Gastrocnemius medialis (tissue), 4 donors: ENCODE data around the gene PLD3.

Source experiments
- POLR2A ChIP-seq, 2 donors: fragments of 450-650 bp; IDR thresholded peaks; one replicate each; pipeline ENCODE4 v1.6.1; 2017; ENCODE audit warnings: antibody characterized with exemption in 2 of 2, mild to moderate bottlenecking in 2 of 2, moderate library complexity in 2 of 2
- TF ChIP-seq, protein P1 (sequence below), 5 experiments: fragments of 450-650 bp in 3 of 5; fragments of 200-600 bp in 2 of 5; sonication (generic) in 2 of 5; IDR thresholded peaks in 4 of 5; conservative IDR thresholded peaks in 1 of 5; 1 replicate in 4 of 5; 2 replicates in 1 of 5; pipeline ENCODE4 v1.5.1; 2016 to 2019; ENCODE audit warnings: antibody characterized with exemption in 5 of 5, mild to moderate bottlenecking in 3 of 5, moderate library complexity in 3 of 5

DNA sequence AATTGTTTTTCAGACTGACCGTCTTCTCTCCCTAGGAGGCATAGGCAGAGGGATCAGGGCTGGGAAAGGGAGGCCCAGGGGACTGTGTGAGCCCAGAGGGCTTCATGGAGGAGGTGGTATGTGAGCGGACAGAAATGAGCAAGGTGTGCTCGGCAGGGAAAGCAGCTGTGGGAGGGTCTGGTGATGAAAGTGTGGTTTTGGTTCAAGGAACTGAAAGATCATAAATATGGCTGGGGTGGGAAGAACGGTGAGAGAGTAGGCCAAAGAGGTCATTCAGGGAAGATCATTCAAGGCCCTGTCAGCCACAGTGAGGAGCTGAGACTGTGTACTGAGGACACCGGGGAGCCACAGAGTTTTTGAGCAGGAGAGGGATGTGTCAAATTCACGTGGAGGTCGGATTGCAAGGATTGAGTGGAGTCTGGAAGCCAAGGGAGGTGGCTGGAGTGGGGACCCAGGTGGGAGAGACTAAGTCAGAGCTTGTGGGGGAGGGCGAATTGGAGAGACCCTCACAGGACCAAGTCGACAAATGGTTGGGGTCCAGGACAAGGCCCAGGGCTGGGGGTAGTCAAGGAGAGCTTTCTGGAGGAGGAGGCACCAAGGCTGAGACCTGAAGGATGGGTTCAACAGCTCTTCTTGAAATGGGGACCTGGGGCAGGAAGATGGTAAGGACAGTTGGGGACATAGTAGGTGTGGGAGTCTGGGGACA is 7.6 kb downstream of the PLD3 start:
- TF ChIP-seq, protein P1, sequence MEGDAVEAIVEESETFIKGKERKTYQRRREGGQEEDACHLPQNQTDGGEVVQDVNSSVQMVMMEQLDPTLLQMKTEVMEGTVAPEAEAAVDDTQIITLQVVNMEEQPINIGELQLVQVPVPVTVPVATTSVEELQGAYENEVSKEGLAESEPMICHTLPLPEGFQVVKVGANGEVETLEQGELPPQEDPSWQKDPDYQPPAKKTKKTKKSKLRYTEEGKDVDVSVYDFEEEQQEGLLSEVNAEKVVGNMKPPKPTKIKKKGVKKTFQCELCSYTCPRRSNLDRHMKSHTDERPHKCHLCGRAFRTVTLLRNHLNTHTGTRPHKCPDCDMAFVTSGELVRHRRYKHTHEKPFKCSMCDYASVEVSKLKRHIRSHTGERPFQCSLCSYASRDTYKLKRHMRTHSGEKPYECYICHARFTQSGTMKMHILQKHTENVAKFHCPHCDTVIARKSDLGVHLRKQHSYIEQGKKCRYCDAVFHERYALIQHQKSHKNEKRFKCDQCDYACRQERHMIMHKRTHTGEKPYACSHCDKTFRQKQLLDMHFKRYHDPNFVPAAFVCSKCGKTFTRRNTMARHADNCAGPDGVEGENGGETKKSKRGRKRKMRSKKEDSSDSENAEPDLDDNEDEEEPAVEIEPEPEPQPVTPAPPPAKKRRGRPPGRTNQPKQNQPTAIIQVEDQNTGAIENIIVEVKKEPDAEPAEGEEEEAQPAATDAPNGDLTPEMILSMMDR (IDR thresholded peaks at IDR 0.05 in 4 of 5, conservative IDR thresholded peaks at IDR 0.05 in 1 of 5): no peak
- TF ChIP-seq POLR2A (IDR thresholded peaks at IDR 0.05): no peak
